D721Med (cell line): ENCODE data around the gene PIK3R4.

Source experiments
- DNase-seq: peaks from one replicate; pipeline ENCODE4 v3.0.0; 2011; ENCODE audit warnings: low spot score; ENCODE audit not compliant: insufficient read length
- FAIRE-seq: peaks from 2 replicates; lab custom pipeline; 2011; peaks lifted over from hg19 to GRCh38; lab: Jason Lieb, UNC
- CTCF ChIP-seq: IDR thresholded peaks from 2 replicates; pipeline ENCODE4 v1.5.1; 2012; ENCODE audit warnings: mild to moderate bottlenecking, control low read depth; ENCODE audit not compliant: insufficient read depth; ENCODE audit errors: missing control alignments

Gene PIK3R4

GRCh38 chr3:130658678-130659077, 88.0 kb downstream of the PIK3R4 start:
- no peak for TF ChIP-seq CTCF
- DNase-seq (no peak), FAIRE-seq (no peak)

GRCh38 chr3:130656627-130657026, 90.0 kb downstream of the PIK3R4 start:
- DNase-seq: no peak
- no peak for FAIRE-seq
- no peak for TF ChIP-seq CTCF

- no peak for DNase-seq
- TF ChIP-seq CTCF: no peak
- no peak for FAIRE-seq
These were observed 91.7 kb downstream of the PIK3R4 start for GRCh38 chr3:130654921-130655320.

GRCh38 chr3:130654091-130654490, 92.5 kb downstream of the PIK3R4 start:
- no peak for FAIRE-seq
- no peak for DNase-seq
- no peak for TF ChIP-seq CTCF

GRCh38 chr3:130649061-130649654, 97.5 kb downstream of the PIK3R4 start:
- no peak for DNase-seq
- FAIRE-seq: no peak
- no peak for TF ChIP-seq CTCF

- TF ChIP-seq CTCF: no peak
- DNase-seq (no peak), FAIRE-seq (no peak)
These were observed 98.3 kb downstream of the PIK3R4 start for GRCh38 chr3:130648293-130648692.

GRCh38 chr3:130645261-130645660, 101.4 kb downstream of the PIK3R4 start:
- TF ChIP-seq CTCF: no peak
- DNase-seq (no peak), FAIRE-seq (no peak)
